ENCODE results near the gene NDUFS2. TPM values are rescaled to one million over a fixed set of nuclear protein-coding genes. Genes with fewer than 3 reads are reported as not detected.

NDUFS2 gene
- total and polyA plus RNA-seq, 9 of the 15 experiments (the other 6 are each of a cell fraction or from before 2014, with no cell fraction given): 70.0 to 176 (median 141) TPM

GRCh38 chr1:161190962-161191521, 11.1 kb upstream of the NDUFS2 start:
- H4K20me1 ChIP-seq (replicated peaks; ENCODE audit: control insufficient read depth, insufficient read depth, low read length): no peaks in the 10 kb centered on the region
- H3K27ac ChIP-seq (ENCODE audit: extremely low read depth, low read depth, low read length): no peak overlapping the region
- DNase-seq (ENCODE audit: extremely low read depth in 1 of 4, low spot score in 3 of 4): no peak
- H3K9me1 ChIP-seq (ENCODE audit: control insufficient read depth, insufficient read depth, low read length): no peaks in the 10 kb centered on the region
- ChIA-PET CTCF (ENCODE audit: low intra/inter-chr PET ratio) (no interaction called here), POLR2A (interaction anchor here (0.7 to 1.8 kb wide), 8 partner anchors 9 to 784 kb away, joined by 3 to 8 read pairs (median 3); partner anchors contain the start of genes B4GALT3, NDUFS2 and SDHC)
- H3K4me1 ChIP-seq (replicated peaks in 1 of 2; ENCODE audit: control insufficient read depth in 2 of 2, insufficient read depth in 2 of 2, low read length in 2 of 2): peaks cover 23 to 27% of the 10 kb centered on the region in 2 experiments
- FAIRE-seq: no peak
- no peaks in the 10 kb centered on the region for H3K36me3 ChIP-seq (ENCODE audit: control insufficient read depth, insufficient read depth, low read length)
- intact Hi-C loops (cut with micrococcal nuclease): no loop called here
- no peak overlapping the region for H2AFZ ChIP-seq (ENCODE audit: low read depth, low read length)
- no peak for ATAC-seq
- no peaks in the 10 kb centered on the region for H3K27me3 ChIP-seq (ENCODE audit: control insufficient read depth in 2 of 2, insufficient read depth in 2 of 2, low read length in 2 of 2)
- TF ChIP-seq CAMTA2 (CRISPR knock-in tag; conservative IDR thresholded peaks at IDR 0.05) (no peak), SRSF9 (IDR thresholded peaks at IDR 0.05; ENCODE audit: borderline replicate concordance, low read depth, low read length) (no peak), TGIF2 (CRISPR knock-in tag; IDR thresholded peaks at IDR 0.05) (no peak), RBM14 (IDR thresholded peaks at IDR 0.05; ENCODE audit: borderline replicate concordance, insufficient read depth, low read depth, low read length) (no peak), ZNF75A (CRISPR knock-in tag; IDR thresholded peaks at IDR 0.05) (no peak), FOXK1 (CRISPR knock-in tag; IDR thresholded peaks at IDR 0.05; ENCODE audit: borderline replicate concordance) (no peak), RAD51 (IDR thresholded peaks at IDR 0.05; ENCODE audit: borderline replicate concordance, low read depth) (no peak)
- H3K4me3 ChIP-seq: no peak overlapping the region
- H3K9me3 ChIP-seq (replicated peaks; ENCODE audit: control insufficient read depth, insufficient read depth, low read depth, low read length): no peaks in the 10 kb centered on the region
- H3K9ac ChIP-seq (ENCODE audit: insufficient read depth in 1 of 2, low read depth in 2 of 2, low read length in 2 of 2): peak overlapping the region in 1 of 2 experiments; percentile 53; a peak in 2 of 4 replicates
- H3K79me2 ChIP-seq (ENCODE audit: control insufficient read depth, insufficient read depth, low read length): no peaks in the 10 kb centered on the region
- no peak overlapping the region for H3K4me2 ChIP-seq (ENCODE audit: insufficient read depth, low read length)
- WGBS (ENCODE audit: insufficient coverage, low coverage, missing lambda C conversion rate): 69% methylated on average over 19 of the region's 22 CpGs
- BruUV-seq (replicated peaks): no TSS peak
- in situ Hi-C loops (cut with MboI): no loop called here
